H1 (cell line): ENCODE measurements around the gene LAMA4. TPM values are rescaled to one million over a fixed set of nuclear protein-coding genes. Genes with fewer than 3 reads are reported as not detected.

Experiments
- CTCF ChIA-PET: fragments of 300-600 bp; sonication (Branson Sonifier 250); formaldehyde crosslinking; loops from one replicate; lab custom pipeline; 2021; ENCODE audit not compliant: partially characterized antibody; lab: Charles Lee
- POLR2A ChIA-PET: fragments of 300-600 bp; sonication (Branson Sonifier 250); formaldehyde crosslinking; loops from one replicate; lab custom pipeline; 2021; ENCODE audit warnings: inconsistent platforms; ENCODE audit not compliant: partially characterized antibody; lab: Charles Lee
- DNase-seq, 2 experiments: peaks; one replicate each; pipeline versions ENCODE4 v3.0.0 to v3.0.0-alpha.2; 2010 to 2022; ENCODE audit warnings: low spot score in 2 of 2, low read depth in 1 of 2, mixed read lengths in 1 of 2
- FAIRE-seq: peaks from 2 replicates; lab custom pipeline; 2011; peaks lifted over from hg19 to GRCh38; lab: Jason Lieb, UNC
- H2AFZ ChIP-seq: 2 replicates; pipeline ENCODE4 v1.8.1; 2012; ENCODE audit warnings: low read length, inconsistent platforms
- H2AK5ac ChIP-seq: 2 replicates; pipeline ENCODE4 v1.6.1; 2013; ENCODE audit warnings: low read depth, low read length
- H2BK120ac ChIP-seq: replicated peaks from 2 replicates; pipeline ENCODE3; 2013; ENCODE audit warnings: low read depth, low read length, inconsistent platforms
- H2BK12ac ChIP-seq: 2 replicates; pipeline ENCODE4 v1.6.1; 2013; ENCODE audit warnings: low read depth, low read length
- H2BK15ac ChIP-seq: 2 replicates; pipeline ENCODE4 v1.6.1; 2013; ENCODE audit warnings: low read length
- H2BK20ac ChIP-seq: 2 replicates; pipeline ENCODE4 v1.6.1; 2013; ENCODE audit warnings: low read length
- H2BK5ac ChIP-seq: 2 replicates; pipeline ENCODE4 v1.6.1; 2013; ENCODE audit warnings: low read depth, low read length
- H3K14ac ChIP-seq: 2 replicates; pipeline ENCODE4 v1.6.1; 2013; ENCODE audit warnings: inconsistent platforms; ENCODE audit not compliant: insufficient read length
- H3K18ac ChIP-seq: 2 replicates; pipeline ENCODE4 v1.6.1; 2013; ENCODE audit warnings: low read length; ENCODE audit errors: extremely low read depth
- H3K23ac ChIP-seq: 2 replicates; pipeline ENCODE4 v1.6.1; 2013; ENCODE audit warnings: inconsistent platforms; ENCODE audit not compliant: insufficient read length
- H3K23me2 ChIP-seq: 2 replicates; pipeline ENCODE4 v1.6.1; 2013; ENCODE audit warnings: low read depth, low read length
- H3K27ac ChIP-seq: 2 replicates; pipeline ENCODE4 v1.6.1; 2011; ENCODE audit warnings: low read depth, low read length, inconsistent platforms
- H3K27me3 ChIP-seq, 4 experiments: replicated peaks in 1 of 4; 1 replicate in 1 of 4; 2 replicates in 3 of 4; pipeline versions ENCODE4 v1.6.1 to v1.8.1; 2011 to 2013; ENCODE audit warnings: low read length in 3 of 4, mild to moderate bottlenecking in 3 of 4, inconsistent platforms in 2 of 4, mixed read lengths in 2 of 4, moderate library complexity in 1 of 4; ENCODE audit not compliant: control insufficient read depth in 3 of 4, insufficient read depth in 3 of 4; ENCODE audit errors: extremely low read depth in 1 of 4
- H3K36me3 ChIP-seq, 4 experiments: 2 replicates each; pipeline versions ENCODE4 v1.6.1 to v1.8.1; 2011 to 2013; ENCODE audit warnings: mild to moderate bottlenecking in 4 of 4, low read length in 3 of 4, moderate library complexity in 2 of 4, control low read depth in 1 of 4, inconsistent platforms in 1 of 4; ENCODE audit not compliant: insufficient read depth in 4 of 4, control insufficient read depth in 2 of 4
- H3K4ac ChIP-seq: replicated peaks from 2 replicates; pipeline ENCODE3; 2013; ENCODE audit warnings: low read length, low read depth, mixed read lengths, inconsistent platforms; ENCODE audit not compliant: insufficient read length
- H3K4me1 ChIP-seq, 4 experiments: replicated peaks in 1 of 4; 1 replicate in 1 of 4; 2 replicates in 3 of 4; pipeline versions ENCODE4 v1.6.1 to v1.8.1; 2011 to 2013; ENCODE audit warnings: low read length in 3 of 4, inconsistent platforms in 2 of 4, mixed read lengths in 1 of 4; ENCODE audit not compliant: insufficient read depth in 4 of 4, control insufficient read depth in 3 of 4
- H3K4me2 ChIP-seq, 2 experiments: 2 replicates each; pipeline versions ENCODE4 v1.6.1 to v1.8.1; 2011 to 2013; ENCODE audit warnings: low read depth in 2 of 2, low read length in 2 of 2, control low read depth in 1 of 2, inconsistent platforms in 1 of 2, mild to moderate bottlenecking in 1 of 2; ENCODE audit not compliant: insufficient read depth in 1 of 2
- H3K4me3 ChIP-seq, 4 experiments: fragments of 200-600, 300-600 bp in 1 of 4; sonication (generic), shearing (Covaris generic), sonication (Bioruptor Twin) in 1 of 4; 2 replicates each; pipeline versions ENCODE4 v1.5.1 to v1.8.1; 2011 to 2016; ENCODE audit warnings: low read length in 4 of 4, low read depth in 3 of 4, control low read depth in 2 of 4, inconsistent platforms in 2 of 4, mild to moderate bottlenecking in 2 of 4, mixed read lengths in 1 of 4, moderate library complexity in 1 of 4; ENCODE audit not compliant: insufficient read depth in 2 of 4; ENCODE audit errors: extremely low read depth in 1 of 4
- H3K56ac ChIP-seq: replicated peaks from 2 replicates; pipeline ENCODE3; 2013; ENCODE audit warnings: low read depth, mild to moderate bottlenecking, mixed read lengths, low read length, inconsistent platforms; ENCODE audit not compliant: insufficient read length
- H3K79me1 ChIP-seq: 2 replicates; pipeline ENCODE4 v1.6.1; 2013; ENCODE audit warnings: low read depth, low read length, control low read depth
- H3K79me2 ChIP-seq, 2 experiments: 2 replicates each; pipeline versions ENCODE4 v1.6.1 to v1.8.1; 2012 to 2013; ENCODE audit warnings: low read length in 2 of 2, mild to moderate bottlenecking in 2 of 2, inconsistent platforms in 1 of 2; ENCODE audit not compliant: insufficient read depth in 2 of 2, control insufficient read depth in 1 of 2
- H3K9ac ChIP-seq, 4 experiments: replicated peaks in 1 of 4; 1 replicate in 1 of 4; 2 replicates in 3 of 4; pipeline versions ENCODE4 v1.6.1 to v1.8.1; 2011 to 2013; ENCODE audit warnings: low read depth in 3 of 4, low read length in 3 of 4, control low read depth in 2 of 4, mild to moderate bottlenecking in 2 of 4, moderate library complexity in 2 of 4, inconsistent platforms in 1 of 4; ENCODE audit errors: extremely low read depth in 1 of 4
- H3K9me3 ChIP-seq, 2 experiments: 2 replicates each; pipeline versions ENCODE4 v1.6.1 to v1.8.1; 2012 to 2013; ENCODE audit warnings: mild to moderate bottlenecking in 2 of 2, moderate library complexity in 2 of 2, control low read depth in 1 of 2, inconsistent platforms in 1 of 2, low read depth in 1 of 2, low read length in 1 of 2, mixed read lengths in 1 of 2; ENCODE audit not compliant: insufficient read depth in 2 of 2
- H4K20me1 ChIP-seq, 2 experiments: replicated peaks in 1 of 2; 2 replicates each; pipeline versions ENCODE3 to v1.8.1; 2011 to 2013; ENCODE audit warnings: inconsistent platforms in 2 of 2, low read length in 2 of 2, mild to moderate bottlenecking in 1 of 2; ENCODE audit not compliant: insufficient read depth in 2 of 2, control insufficient read depth in 1 of 2
- H4K5ac ChIP-seq: 2 replicates; pipeline ENCODE4 v1.6.1; 2013; ENCODE audit warnings: low read length, low read depth, mixed read lengths, inconsistent platforms; ENCODE audit not compliant: insufficient read length
- H4K8ac ChIP-seq: 2 replicates; pipeline ENCODE4 v1.8.0; 2013; ENCODE audit warnings: mild to moderate bottlenecking, moderate library complexity, low read length, inconsistent platforms; ENCODE audit not compliant: insufficient read depth; ENCODE audit errors: extremely low read depth
- H4K91ac ChIP-seq: replicated peaks from 2 replicates; pipeline ENCODE3; 2013; ENCODE audit warnings: low read length, mixed read lengths, inconsistent platforms; ENCODE audit not compliant: insufficient read length
- HDAC2 ChIP-seq, 2 experiments: fragments of 300-600 bp in 1 of 2; sonication (generic) in 1 of 2; IDR thresholded peaks; 2 replicates each; pipeline ENCODE4 v1.6.1; 2011 to 2012; ENCODE audit warnings: low read depth in 2 of 2, low read length in 2 of 2, mild to moderate bottlenecking in 2 of 2, moderate library complexity in 2 of 2, borderline replicate concordance in 1 of 2, inconsistent platforms in 1 of 2
- RAD21 ChIP-seq, 2 experiments: IDR thresholded peaks in 1 of 2; conservative IDR thresholded peaks in 1 of 2; 2 replicates each; pipeline ENCODE4 v1.6.1; 2011; ENCODE audit warnings: low read depth in 2 of 2, low read length in 2 of 2, improper control_type of control experiment in 1 of 2, inconsistent platforms in 1 of 2, mild to moderate bottlenecking in 1 of 2, moderate library complexity in 1 of 2
- SIN3A ChIP-seq, 2 experiments: IDR thresholded peaks in 1 of 2; conservative IDR thresholded peaks in 1 of 2; 2 replicates each; pipeline ENCODE4 v1.6.1; 2011 to 2012; ENCODE audit warnings: low read length in 2 of 2, improper control_type of control experiment in 1 of 2, low read depth in 1 of 2, mild to moderate bottlenecking in 1 of 2
- WGBS, 2 experiments: shearing (Covaris generic) in 1 of 2; methylation state at CpG; one replicate each; pipeline versions ENCODE4 v1.1.6 to v1.1.7; 2013 to 2015; ENCODE audit warnings: low lambda C conversion rate in 2 of 2, mixed read lengths in 2 of 2, inconsistent platforms in 1 of 2, low coverage in 1 of 2, missing lambda C conversion rate in 1 of 2; ENCODE audit not compliant: insufficient replicate concordance in 2 of 2, insufficient coverage in 1 of 2, insufficient read length in 1 of 2; ENCODE audit errors: extremely low coverage in 1 of 2, missing lambda C conversion rate in 1 of 2; 5-methylcytosine and 5-hydroxymethylcytosine counted together
- polyA plus RNA-seq, 7 experiments: library from polyadenylated mRNA; depleted of rRNA in 3 of 7; stranded (reverse) in 5 of 7; unstranded in 2 of 7; fragments of >200 nt in 5 of 7; fragments of 200-250 nt in 2 of 7; gene quantifications; 1 replicate in 5 of 7; 2 replicates in 1 of 7; 4 replicates in 1 of 7; pipeline versions ENCODE4 v1.2.1 to v1.2.3, GENCODE V29; 2011 to 2013; ENCODE audit warnings: missing spikeins in 2 of 7, mixed read lengths in 2 of 7
- total RNA-seq: library from RNA; stranded (reverse); fragmentation: NEBNext Ultra II Directional; extraction: Animal tissue kit (Norgen Biotek cat#: 25700); gene quantifications from 2 replicates; pipeline ENCODE4 v1.2.1, GENCODE V29; 2021

Gene LAMA4
- total and polyA plus RNA-seq, 2 of the 8 experiments (the other 6 are each of a cell fraction or from before 2014, with no cell fraction given) = 0.95 to 1.5 TPM

DNA sequence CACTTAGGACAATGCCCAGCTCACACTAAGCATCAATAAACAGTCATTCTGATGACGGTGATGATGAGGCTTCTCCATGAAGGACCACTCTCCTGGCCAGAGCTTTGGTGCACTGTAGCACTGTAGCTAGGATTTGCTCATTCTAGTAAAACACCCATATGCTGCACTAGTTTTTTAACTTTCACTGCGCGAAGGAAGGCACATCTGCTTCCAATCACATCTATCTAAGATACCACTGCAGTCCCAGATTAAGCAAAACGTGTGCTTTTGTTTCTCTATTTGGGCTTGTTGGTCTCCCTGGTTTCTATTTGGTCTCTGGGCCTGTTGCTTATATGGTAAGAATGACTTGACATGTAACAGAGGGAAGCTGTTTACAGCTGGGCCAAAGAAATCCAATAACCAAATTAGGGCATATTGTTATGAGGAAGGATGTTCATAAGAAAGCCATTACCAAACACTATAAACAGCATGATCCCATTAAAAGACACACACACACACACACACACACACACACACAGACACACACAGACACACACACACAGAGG is 104.6 kb downstream of the LAMA4 start:
- TF ChIP-seq HDAC2 (IDR thresholded peaks at IDR 0.05; ENCODE audit: borderline replicate concordance in 1 of 2, low read depth in 2 of 2, low read length in 2 of 2) (no peak), SIN3A (conservative IDR thresholded peaks at IDR 0.05 in 1 of 2, IDR thresholded peaks at IDR 0.05 in 1 of 2; ENCODE audit: low read depth in 1 of 2, low read length in 2 of 2) (no peak), RAD21 (IDR thresholded peaks at IDR 0.05 in 1 of 2, conservative IDR thresholded peaks at IDR 0.05 in 1 of 2; ENCODE audit: low read depth in 2 of 2, low read length in 2 of 2) (no peak)
- no peak overlapping the region for H2BK15ac ChIP-seq
- no peak overlapping the region for H3K27ac ChIP-seq
- FAIRE-seq = no peak
- no peak overlapping the region for H2BK20ac ChIP-seq
- no peaks in the 10 kb centered on the region for H3K9me3 ChIP-seq
- H2BK5ac ChIP-seq = no peak overlapping the region
- no peaks in the 10 kb centered on the region for H3K79me1 ChIP-seq
- H3K56ac ChIP-seq = no peak overlapping the region
- H3K18ac ChIP-seq = no peak overlapping the region
- H2AK5ac ChIP-seq = no peak overlapping the region
- no peaks in the 10 kb centered on the region for H3K23me2 ChIP-seq
- WGBS, 2 experiments = 84% methylated on average over 4 of the region's 4 CpGs; no CpG with 5 or more reads in 1 of the 2 experiments
- no peak overlapping the region for H3K14ac ChIP-seq
- CTCF ChIA-PET = interaction anchor here (0.6 to 2.1 kb wide), 2 partner anchors 13 to 106 kb away, joined by 3 to 9 read pairs; no protein-coding TSS in a partner anchor
- no peaks in the 10 kb centered on the region for H3K79me2 ChIP-seq
- H4K5ac ChIP-seq = no peak overlapping the region
- H3K4ac ChIP-seq = no peak overlapping the region
- no peak overlapping the region for H3K4me3 ChIP-seq
- H2BK120ac ChIP-seq = no peak overlapping the region
- no peak overlapping the region for H3K4me2 ChIP-seq
- H3K9ac ChIP-seq = no peak overlapping the region
- H2BK12ac ChIP-seq = no peak overlapping the region
- POLR2A ChIA-PET = no interaction called here
- H4K91ac ChIP-seq = no peak overlapping the region
- no peak for DNase-seq
- H3K27me3 ChIP-seq = no peaks in the 10 kb centered on the region
- no peaks in the 10 kb centered on the region for H4K20me1 ChIP-seq
- H3K23ac ChIP-seq = no peak overlapping the region
- H4K8ac ChIP-seq = no peak overlapping the region
- no peaks in the 10 kb centered on the region for H3K4me1 ChIP-seq
- no peaks in the 10 kb centered on the region for H3K36me3 ChIP-seq
- H2AFZ ChIP-seq = 0 out of 2 replicates have a peak overlapping the region, but pooled peaks have one; percentile 12
